Activated naive CD8-positive, alpha-beta T cell (primary cell): ENCODE measurements around the gene NFIC.
"Not testable (repeated sequence)": the region's sequence is repeated elsewhere in the genome, so short reads cannot be mapped to it uniquely, and the experiment has no call there.

Source experiments
- H3K27ac Mint-ChIP-seq: one replicate; pipeline ENCODE4 v1.8.0; 2021; ENCODE audit warnings: mixed read lengths
- H3K27me3 Mint-ChIP-seq: one replicate; pipeline ENCODE4 v1.8.0; 2021; ENCODE audit warnings: mixed read lengths
- H3K36me3 Mint-ChIP-seq: one replicate; pipeline ENCODE4 v1.8.0; 2021; ENCODE audit warnings: mixed read lengths
- H3K4me1 Mint-ChIP-seq: one replicate; pipeline ENCODE4 v1.8.0; 2021; ENCODE audit warnings: low read depth, mixed read lengths
- H3K4me3 Mint-ChIP-seq: one replicate; pipeline ENCODE4 v1.8.0; 2021; ENCODE audit warnings: mild to moderate bottlenecking, mixed read lengths
- H3K9me3 Mint-ChIP-seq: one replicate; pipeline ENCODE4 v1.8.0; 2021; ENCODE audit warnings: low read depth, mixed read lengths

The NFIC gene

GRCh38 chr19:3446657-3447056 lies 80.3 kb downstream of the NFIC start:
- H3K27ac Mint-ChIP-seq, H3K4me1 Mint-ChIP-seq, H3K9me3 Mint-ChIP-seq, H3K4me3 Mint-ChIP-seq, H3K36me3 Mint-ChIP-seq, H3K27me3 Mint-ChIP-seq: not testable (repeated sequence)

- Mint-ChIP-seq H3K27ac (no peak overlapping the region), H3K4me1 (peaks cover 5% of the 10 kb centered on the region), H3K9me3 (no peaks in the 10 kb centered on the region), H3K27me3 (no peaks in the 10 kb centered on the region), H3K36me3 (no peaks in the 10 kb centered on the region), H3K4me3 (no peak overlapping the region)
Measured at GRCh38 chr19:3448616-3449334, 82.4 kb downstream of the NFIC start.

- Mint-ChIP-seq H3K9me3 (no peaks in the 10 kb centered on the region), H3K27me3 (no peaks in the 10 kb centered on the region), H3K4me1 (no peaks in the 10 kb centered on the region), H3K27ac (no peak overlapping the region), H3K4me3 (no peak overlapping the region), H3K36me3 (no peaks in the 10 kb centered on the region)
Measured at GRCh38 chr19:3450796-3451411, 84.5 kb downstream of the NFIC start.

DNA sequence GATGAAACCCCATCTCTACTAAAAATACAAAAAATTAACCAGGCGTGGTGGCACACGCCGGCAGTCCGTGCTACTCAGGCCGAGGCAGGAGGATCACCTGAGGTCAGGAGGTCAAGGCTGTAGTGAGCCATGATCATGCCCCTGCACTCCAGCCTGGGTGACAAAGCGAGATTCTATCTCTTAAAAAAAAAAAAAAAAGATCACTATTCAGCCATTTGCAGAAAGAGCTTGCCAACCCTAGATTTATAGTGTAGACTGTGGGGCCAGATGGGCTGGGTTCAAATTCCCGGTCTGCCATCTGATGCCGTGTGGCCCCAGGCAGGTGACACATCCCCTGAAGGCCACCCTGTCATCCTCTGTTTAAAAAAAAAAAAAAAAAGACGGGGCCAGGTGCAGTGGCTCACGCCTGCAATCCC lies 85.1 kb downstream of the NFIC start:
- H3K36me3 Mint-ChIP-seq: no peaks in the 10 kb centered on the region
- no peak overlapping the region for H3K4me3 Mint-ChIP-seq
- H3K27ac Mint-ChIP-seq: no peak overlapping the region
- no peaks in the 10 kb centered on the region for H3K27me3 Mint-ChIP-seq
- no peaks in the 10 kb centered on the region for H3K9me3 Mint-ChIP-seq
- no peaks in the 10 kb centered on the region for H3K4me1 Mint-ChIP-seq

- H3K4me1 Mint-ChIP-seq: no peaks in the 10 kb centered on the region
- no peaks in the 10 kb centered on the region for H3K36me3 Mint-ChIP-seq
- no peaks in the 10 kb centered on the region for H3K27me3 Mint-ChIP-seq
- no peaks in the 10 kb centered on the region for H3K9me3 Mint-ChIP-seq
- H3K27ac Mint-ChIP-seq: no peak overlapping the region
- H3K4me3 Mint-ChIP-seq: no peak overlapping the region
Measured at GRCh38 chr19:3452171-3452941, 86.0 kb downstream of the NFIC start.

DNA sequence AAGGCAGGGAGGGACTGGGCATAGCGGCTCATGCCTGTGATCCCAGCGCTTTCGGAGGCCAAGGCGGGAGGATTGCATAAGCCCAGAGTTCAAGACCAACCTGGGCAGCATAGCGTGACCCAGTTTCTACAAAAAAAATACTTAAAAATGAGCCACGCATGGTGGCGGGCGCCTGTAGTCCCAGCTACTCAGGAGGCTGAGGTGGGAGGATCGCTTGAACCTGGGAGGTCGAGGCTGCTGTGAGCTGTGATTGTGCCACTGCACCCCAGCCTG lies 86.5 kb downstream of the NFIC start:
- not testable (repeated sequence) for H3K27ac Mint-ChIP-seq, H3K4me1 Mint-ChIP-seq, H3K27me3 Mint-ChIP-seq, H3K36me3 Mint-ChIP-seq, H3K4me3 Mint-ChIP-seq, H3K9me3 Mint-ChIP-seq

GRCh38 chr19:3453840-3454239 lies 87.5 kb downstream of the NFIC start:
- no peaks in the 10 kb centered on the region for H3K9me3 Mint-ChIP-seq
- H3K36me3 Mint-ChIP-seq: no peaks in the 10 kb centered on the region

GRCh38 chr19:3454656-3455392 lies 88.4 kb downstream of the NFIC start:
- Mint-ChIP-seq H3K9me3 (no peaks in the 10 kb centered on the region), H3K27ac (no peak overlapping the region)

More at GRCh38 chr19:3453840-3454239, 87.5 kb downstream of the NFIC start:
- Mint-ChIP-seq H3K4me1 (no peaks in the 10 kb centered on the region), H3K4me3 (no peak overlapping the region), H3K27ac (no peak overlapping the region), H3K27me3 (no peaks in the 10 kb centered on the region)

GRCh38 chr19:3455393-3455955 lies 89.1 kb downstream of the NFIC start:
- Mint-ChIP-seq H3K4me1 (no peaks in the 10 kb centered on the region), H3K27me3 (no peaks in the 10 kb centered on the region), H3K27ac (no peak overlapping the region), H3K4me3 (no peak overlapping the region), H3K9me3 (no peaks in the 10 kb centered on the region), H3K36me3 (no peaks in the 10 kb centered on the region)

More at GRCh38 chr19:3454656-3455392, 88.4 kb downstream of the NFIC start:
- no peaks in the 10 kb centered on the region for H3K4me1 Mint-ChIP-seq
- H3K4me3 Mint-ChIP-seq: no peak overlapping the region
- H3K27me3 Mint-ChIP-seq: no peaks in the 10 kb centered on the region
- no peaks in the 10 kb centered on the region for H3K36me3 Mint-ChIP-seq

GRCh38 chr19:3455960-3456601 lies 89.7 kb downstream of the NFIC start:
- Mint-ChIP-seq H3K36me3 (no peaks in the 10 kb centered on the region), H3K27me3 (no peaks in the 10 kb centered on the region), H3K9me3 (no peaks in the 10 kb centered on the region), H3K4me3 (no peak overlapping the region), H3K27ac (no peak overlapping the region), H3K4me1 (no peaks in the 10 kb centered on the region)

- no peaks in the 10 kb centered on the region for H3K4me1 Mint-ChIP-seq
- no peaks in the 10 kb centered on the region for H3K36me3 Mint-ChIP-seq
- no peaks in the 10 kb centered on the region for H3K27me3 Mint-ChIP-seq
- H3K9me3 Mint-ChIP-seq: no peaks in the 10 kb centered on the region
- H3K27ac Mint-ChIP-seq: no peak overlapping the region
- no peak overlapping the region for H3K4me3 Mint-ChIP-seq
Measured at GRCh38 chr19:3456925-3457527, 90.6 kb downstream of the NFIC start.

DNA sequence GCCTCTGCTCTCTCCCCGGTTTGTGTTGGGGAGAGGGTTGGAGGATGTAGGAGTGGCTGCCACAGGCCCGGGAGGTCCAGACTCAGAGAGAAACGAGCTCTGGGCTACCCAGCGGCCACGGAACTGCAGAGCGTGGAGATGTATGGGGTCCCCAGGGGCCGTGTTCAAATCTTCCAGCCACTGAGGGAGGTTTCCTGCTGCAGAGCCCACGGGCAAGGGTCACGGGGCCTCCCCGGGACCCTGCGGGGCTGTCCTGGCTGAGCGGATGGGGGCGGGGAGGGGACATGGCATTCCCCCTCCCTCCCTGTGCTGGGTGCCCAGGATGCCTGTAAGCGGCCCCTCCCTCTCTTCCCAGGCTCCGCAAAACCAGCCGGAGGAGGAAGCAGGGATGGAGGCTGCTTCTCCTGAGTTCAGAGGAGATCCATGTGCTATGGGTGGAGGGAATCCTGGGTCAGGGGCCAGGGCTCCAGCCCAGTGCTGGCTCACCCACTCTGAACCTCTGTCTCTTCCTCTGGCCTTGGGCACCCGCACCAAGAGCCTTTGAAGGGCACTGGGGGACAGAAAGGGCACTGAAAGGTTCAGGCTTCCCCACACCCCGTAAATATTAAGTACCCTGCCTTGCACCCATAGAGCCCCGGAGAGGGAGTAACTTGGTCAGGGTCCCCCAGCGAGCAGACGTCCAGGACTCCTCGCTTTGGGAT lies 91.3 kb downstream of the NFIC start:
- no peak overlapping the region for H3K4me3 Mint-ChIP-seq
- H3K27ac Mint-ChIP-seq: no peak overlapping the region

DNA sequence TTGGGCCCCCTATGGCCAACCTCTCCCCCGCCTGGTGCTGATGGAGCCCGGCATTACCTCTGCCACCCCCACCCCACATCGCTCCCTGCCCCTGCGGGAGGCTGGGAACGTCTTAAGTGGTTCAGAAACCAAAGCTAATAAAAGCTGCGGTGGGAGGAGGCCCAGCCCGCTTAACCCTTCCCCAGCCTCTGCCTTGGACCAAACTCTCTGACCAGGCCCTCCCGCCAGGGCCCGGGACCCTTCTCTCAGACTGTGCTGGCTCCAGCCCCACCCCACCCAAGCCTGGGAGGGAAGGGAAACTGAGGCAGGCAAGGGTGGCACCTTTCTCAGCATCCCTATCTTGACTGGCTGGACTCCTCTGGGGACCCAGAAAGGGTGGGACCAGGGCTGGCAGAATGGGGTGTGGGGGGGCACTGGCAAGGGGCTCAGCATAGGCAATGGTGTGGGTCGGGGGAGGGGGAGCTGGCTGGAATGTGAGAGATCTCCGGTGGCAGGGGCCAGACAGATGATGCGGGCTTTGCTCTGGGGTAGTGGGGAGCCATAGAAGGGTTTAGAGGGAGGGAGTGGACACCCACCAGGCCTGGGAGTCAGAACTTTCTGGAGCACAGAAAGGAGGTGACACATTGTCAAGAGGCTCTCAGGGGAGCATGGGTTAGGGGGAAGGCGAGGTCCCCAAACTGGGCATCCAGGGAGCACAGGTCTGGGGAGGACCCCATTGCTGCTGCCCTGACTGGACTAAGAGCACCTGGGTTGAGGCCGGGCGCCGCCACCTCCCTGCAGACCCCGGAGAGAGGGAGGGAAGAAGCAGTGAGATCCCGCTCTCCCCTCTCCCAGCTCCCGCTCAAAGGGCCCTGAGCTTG lies 92.1 kb downstream of the NFIC start:
- H3K27me3 Mint-ChIP-seq: no peaks in the 10 kb centered on the region
- H3K4me1 Mint-ChIP-seq: no peaks in the 10 kb centered on the region
- H3K27ac Mint-ChIP-seq: no peak overlapping the region
- H3K9me3 Mint-ChIP-seq: no peaks in the 10 kb centered on the region
- H3K36me3 Mint-ChIP-seq: no peaks in the 10 kb centered on the region
- H3K4me3 Mint-ChIP-seq: no peak overlapping the region

More for the DNA sequence above, 91.3 kb downstream of the NFIC start:
- Mint-ChIP-seq H3K4me1 (no peaks in the 10 kb centered on the region), H3K9me3 (no peaks in the 10 kb centered on the region), H3K36me3 (no peaks in the 10 kb centered on the region), H3K27me3 (no peaks in the 10 kb centered on the region)
